Esophagus squamous epithelium (tissue), 5 donors: ENCODE measurements around the gene GPR18. TPM values are rescaled to one million over a fixed set of nuclear protein-coding genes. Genes with fewer than 3 reads are reported as not detected.

Experiments used
- DNase-seq: peaks from one replicate; lab custom pipeline; 2025; lab: John Stamatoyannopoulos, UW
- H3K27ac ChIP-seq, 4 donors: fragments of 200-600 bp; sonication (generic); one replicate each; pipeline ENCODE4 v1.5.1; 2016 to 2019; ENCODE audit warnings: mild to moderate bottlenecking in 1 of 4
- H3K27me3 ChIP-seq, 4 donors: fragments of 200-600 bp; sonication (generic); 1 replicate in 3 of 4; 2 replicates in 1 of 4; pipeline versions ENCODE4 v1.5.1 to v1.6.0; 2017 to 2021; ENCODE audit warnings: antibody characterized with exemption in 1 of 4
- H3K36me3 ChIP-seq, 3 donors: fragments of 200-600 bp; sonication (generic); one replicate each; pipeline ENCODE4 v1.5.1; 2016 to 2019
- H3K4me1 ChIP-seq, 3 donors: fragments of 200-600 bp; sonication (generic); one replicate each; pipeline ENCODE4 v1.5.1; 2017 to 2019
- H3K4me3 ChIP-seq, 4 donors: fragments of 200-600 bp; sonication (generic); 1 replicate in 3 of 4; 2 replicates in 1 of 4; pipeline ENCODE4 v1.5.1; 2016 to 2019; ENCODE audit warnings: mild to moderate bottlenecking in 2 of 4, moderate library complexity in 1 of 4
- H3K9me3 ChIP-seq, 3 donors: fragments of 200-600 bp; sonication (generic); one replicate each; pipeline ENCODE4 v1.5.1; 2016 to 2019
- CTCF ChIP-seq, 6 experiments: fragments of 450-650 bp in 4 of 6; fragments of 200-600 bp in 2 of 6; sonication (generic) in 2 of 6; IDR thresholded peaks; one replicate each; pipeline ENCODE4 v1.5.1; 2016 to 2019; ENCODE audit warnings: antibody characterized with exemption in 6 of 6, mild to moderate bottlenecking in 4 of 6, moderate library complexity in 4 of 6
- POLR2A ChIP-seq, 4 donors: fragments of 450-650 bp; IDR thresholded peaks; one replicate each; pipeline ENCODE4 v1.6.1; 2017; ENCODE audit warnings: antibody characterized with exemption in 4 of 4, mild to moderate bottlenecking in 4 of 4, moderate library complexity in 3 of 4
- WGBS, 2 donors: methylation state at CpG; one replicate each; pipeline ENCODE4 v1.1.5; 2018; 5-methylcytosine and 5-hydroxymethylcytosine counted together
- intact Hi-C: fragments of 100-400 bp; cut with DNase I; formaldehyde crosslinking; loops from one replicate; pipeline ENCODE4 v1.15.0; 2022
- total RNA-seq, 4 donors: library from RNA; depleted of rRNA; stranded (reverse); fragments of >200 nt; gene quantifications; one replicate each; pipeline ENCODE4 v1.1.0, GENCODE V29; 2016
- donor health status: DM: yes; HTN: yes; CAD: no.

Gene GPR18
- total RNA-seq, 4 donors from 2014 or later, result 0.19 TPM; not detected in 3

GRCh38 chr13:99287551-99287950 is 29.4 kb upstream of the GPR18 start:
- 29 to 36% methylated on average over 4 of the region's 4 CpGs for WGBS, 2 donors
- no peaks in the 10 kb centered on the region for H3K27me3 ChIP-seq
- no peak for TF ChIP-seq CTCF (IDR thresholded peaks at IDR 0.05)
- no peak for TF ChIP-seq POLR2A (IDR thresholded peaks at IDR 0.05)
- intact Hi-C loops, result no loop called here
- DNase-seq, result no peak
- no peaks in the 10 kb centered on the region for H3K36me3 ChIP-seq
- H3K27ac ChIP-seq, result peak overlapping the region in 3 of 4 donors; percentile 25 to 84 (median 78)
- H3K9me3 ChIP-seq, result no peaks in the 10 kb centered on the region
- H3K4me3 ChIP-seq, result no peak overlapping the region
- peaks cover 18 to 92% (median 47%) of the 10 kb centered on the region in 3 donors for H3K4me1 ChIP-seq

- H3K27ac ChIP-seq, result peak overlapping the region in 3 of 4 donors; percentile 27 to 78 (median 46)
- peaks cover 18 to 97% (median 52%) of the 10 kb centered on the region in 3 donors for H3K4me1 ChIP-seq
- TF ChIP-seq CTCF (IDR thresholded peaks at IDR 0.05), result no peak
- no peak for TF ChIP-seq POLR2A (IDR thresholded peaks at IDR 0.05)
- DNase-seq, result no peak
- no peaks in the 10 kb centered on the region for H3K27me3 ChIP-seq
- no peaks in the 10 kb centered on the region for H3K9me3 ChIP-seq
- intact Hi-C loops, result no loop called here
- peaks cover 0 to 5% (median 0%) of the 10 kb centered on the region in 3 donors for H3K36me3 ChIP-seq
- H3K4me3 ChIP-seq, result no peak overlapping the region
- 77 to 79% methylated on average over 10 of the region's 10 CpGs for WGBS, 2 donors
These were observed 27.4 kb upstream of the GPR18 start for GRCh38 chr13:99285432-99286182.

GRCh38 chr13:99282264-99283231 is 24.4 kb upstream of the GPR18 start:
- H3K9me3 ChIP-seq, result no peaks in the 10 kb centered on the region
- WGBS, 2 donors, result 36 to 54% methylated on average over 1 of the region's 1 CpG
- H3K4me1 ChIP-seq, result peaks cover 12 to 84% (median 34%) of the 10 kb centered on the region in 3 donors
- no peaks in the 10 kb centered on the region for H3K27me3 ChIP-seq
- intact Hi-C loops, result no loop called here
- TF ChIP-seq CTCF (IDR thresholded peaks at IDR 0.05), result no peak
- peak in 1 of 4 donors; percentile 11 for TF ChIP-seq POLR2A (IDR thresholded peaks at IDR 0.05)
- peaks cover 0 to 5% (median 0%) of the 10 kb centered on the region in 3 donors for H3K36me3 ChIP-seq
- peak overlapping the region; percentile 24 to 78 (median 67) for H3K27ac ChIP-seq
- no peak overlapping the region for H3K4me3 ChIP-seq
- DNase-seq, result no peak

GRCh38 chr13:99281811-99282263 is 23.7 kb upstream of the GPR18 start:
- peak overlapping the region; percentile 24 to 78 (median 67) for H3K27ac ChIP-seq
- no peak for TF ChIP-seq CTCF (IDR thresholded peaks at IDR 0.05)
- TF ChIP-seq POLR2A (IDR thresholded peaks at IDR 0.05), result peak in 1 of 4 donors; percentile 48
- H3K9me3 ChIP-seq, result no peaks in the 10 kb centered on the region
- H3K27me3 ChIP-seq, result no peaks in the 10 kb centered on the region
- DNase-seq, result no peak
- H3K4me3 ChIP-seq, result no peak overlapping the region
- intact Hi-C loops, result no loop called here
- peaks cover 7 to 77% (median 29%) of the 10 kb centered on the region in 3 donors for H3K4me1 ChIP-seq
- peaks cover 0 to 5% (median 0%) of the 10 kb centered on the region in 3 donors for H3K36me3 ChIP-seq
- 53 to 75% methylated on average over 4 to 5 of the region's 5 CpGs for WGBS, 2 donors
